SK-N-SH (cell line): ENCODE data around the gene FTL. TPM values are rescaled to one million over a fixed set of nuclear protein-coding genes. Genes with fewer than 3 reads are reported as not detected.

Experiments
- CTCF ChIA-PET: fragments of 300-600, 350-600 bp; formaldehyde crosslinking; extraction: SDS; loops from one replicate; lab custom pipeline; 2021; lab: Yijun Ruan, JAX
- POLR2A ChIA-PET: fragments of 350-600 bp; sonication (Branson Sonifier 250); formaldehyde crosslinking; extraction: SDS; loops from one replicate; lab custom pipeline; 2020; ENCODE audit warnings: antibody characterized with exemption, inconsistent platforms; lab: Yijun Ruan, JAX
- DNase-seq: peaks from one replicate; pipeline ENCODE4 v3.0.0; 2012
- H2AFZ ChIP-seq: fragments of 200-600 bp; sonication (generic); 2 replicates; pipeline ENCODE4 v1.8.1; 2016; ENCODE audit warnings: antibody characterized with exemption, mild to moderate bottlenecking, low read depth
- H3F3A ChIP-seq: fragments of 200-600 bp; sonication (generic); replicated peaks from 2 replicates; pipeline ENCODE3; 2016; ENCODE audit warnings: antibody characterized with exemption, mild to moderate bottlenecking; ENCODE audit not compliant: insufficient read depth
- H3K27ac ChIP-seq, 2 experiments: fragments of 200-500 bp in 1 of 2; fragments of 200-600 bp in 1 of 2; sonication (Bioruptor generic) in 1 of 2; sonication (generic), shearing (Covaris generic) in 1 of 2; 2 replicates each; pipeline versions ENCODE4 v1.5.1 to v1.6.1; 2014 to 2016; ENCODE audit warnings: low read depth in 2 of 2, inconsistent platforms in 1 of 2, low read length in 1 of 2, mild to moderate bottlenecking in 1 of 2, mixed read lengths in 1 of 2
- H3K27me3 ChIP-seq: fragments of 200-600 bp; sonication (generic), shearing (Covaris generic); 2 replicates; pipeline ENCODE4 v1.6.1; 2016; ENCODE audit warnings: mixed run types; ENCODE audit not compliant: insufficient read depth
- H3K36me3 ChIP-seq, 2 experiments: fragments of 200-500 bp in 1 of 2; fragments of 200-600 bp in 1 of 2; sonication (Bioruptor generic) in 1 of 2; sonication (generic) in 1 of 2; replicated peaks in 1 of 2; 2 replicates each; pipeline versions ENCODE3 to v1.5.1; 2014 to 2016; ENCODE audit warnings: low read length in 1 of 2, mild to moderate bottlenecking in 1 of 2; ENCODE audit not compliant: insufficient read depth in 2 of 2, control insufficient read depth in 1 of 2
- H3K4me1 ChIP-seq, 2 experiments: fragments of 200-500 bp in 1 of 2; fragments of 200-600 bp in 1 of 2; sonication (Bioruptor generic) in 1 of 2; sonication (generic), shearing (Covaris generic) in 1 of 2; 2 replicates each; pipeline versions ENCODE4 v1.5.1 to v1.6.1; 2014 to 2016; ENCODE audit warnings: low read depth in 1 of 2, low read length in 1 of 2, mixed run types in 1 of 2; ENCODE audit not compliant: insufficient read depth in 2 of 2, control insufficient read depth in 1 of 2
- H3K4me2 ChIP-seq: fragments of 200-600 bp; sonication (generic), shearing (Covaris generic); 2 replicates; pipeline ENCODE4 v1.6.1; 2017; ENCODE audit warnings: mixed run types
- H3K4me3 ChIP-seq, 2 experiments: fragments of 200-500 bp in 1 of 2; fragments of 200-600 bp in 1 of 2; sonication (Bioruptor generic) in 1 of 2; sonication (generic), shearing (Covaris generic) in 1 of 2; 2 replicates each; pipeline versions ENCODE4 v1.5.1 to v1.8.1; 2014 to 2016; ENCODE audit warnings: low read depth in 2 of 2, inconsistent platforms in 1 of 2, low read length in 1 of 2, mild to moderate bottlenecking in 1 of 2, mixed read lengths in 1 of 2, moderate library complexity in 1 of 2
- H3K79me2 ChIP-seq: fragments of 200-600 bp; sonication (generic); 2 replicates; pipeline ENCODE4 v1.8.1; 2017; ENCODE audit warnings: mild to moderate bottlenecking; ENCODE audit not compliant: insufficient read depth
- H3K9ac ChIP-seq: fragments of 200-600 bp; sonication (generic); 2 replicates; pipeline ENCODE4 v1.6.1; 2017; ENCODE audit warnings: mixed run types
- H3K9me2 ChIP-seq: fragments of 200-600 bp; sonication (generic); 2 replicates; pipeline ENCODE4 v1.6.1; 2017; ENCODE audit warnings: mixed run types
- H3K9me3 ChIP-seq: fragments of 200-600 bp; sonication (generic); 2 replicates; pipeline ENCODE4 v1.6.1; 2017; ENCODE audit warnings: mixed run types, mild to moderate bottlenecking, moderate library complexity
- H4K20me1 ChIP-seq: fragments of 200-600 bp; sonication (generic); 2 replicates; pipeline ENCODE4 v1.6.1; 2017; ENCODE audit warnings: mild to moderate bottlenecking, mixed run types; ENCODE audit not compliant: insufficient read depth
- CHD2 ChIP-seq: fragments of 150-350 bp; IDR thresholded peaks from 2 replicates; pipeline ENCODE4 v1.6.1; 2018; ENCODE audit warnings: low read length; ENCODE audit not compliant: partially characterized antibody
- ELF1 ChIP-seq: IDR thresholded peaks from 2 replicates; pipeline ENCODE4 v1.4.0; 2012
- EP300 ChIP-seq, 2 experiments: IDR thresholded peaks; 2 replicates each; pipeline versions ENCODE4 v1.4.0 to v1.6.1; 2012; ENCODE audit warnings: borderline replicate concordance in 1 of 2, low read depth in 1 of 2, low read length in 1 of 2
- EZH2phosphoT487 ChIP-seq: fragments of 200-600 bp; sonication (generic); IDR thresholded peaks from 2 replicates; pipeline ENCODE4 v1.6.1; 2017; ENCODE audit warnings: low read depth, mixed run types, mild to moderate bottlenecking, antibody characterized with exemption, moderate library complexity, borderline replicate concordance
- FOSL2 ChIP-seq: IDR thresholded peaks from 2 replicates; pipeline ENCODE4 v1.4.0; 2012; ENCODE audit warnings: low read depth, mild to moderate bottlenecking, moderate library complexity, borderline replicate concordance
- FOXJ3 ChIP-seq: sonication (generic); formaldehyde crosslinking; IDR thresholded peaks from 2 replicates; pipeline ENCODE4 v1.5.1; 2020; ENCODE audit warnings: mild to moderate bottlenecking, missing genetic modification reagents
- GATA2 ChIP-seq: sonication (generic); formaldehyde crosslinking; IDR thresholded peaks from 2 replicates; pipeline ENCODE4 v1.5.0; 2020; ENCODE audit warnings: mild to moderate bottlenecking, missing genetic modification reagents
- MEF2A ChIP-seq: IDR thresholded peaks from 2 replicates; pipeline ENCODE4 v1.4.0; 2012; ENCODE audit warnings: low read depth, borderline replicate concordance
- MXI1 ChIP-seq: IDR thresholded peaks from 2 replicates; pipeline ENCODE4 v1.6.1; 2012; ENCODE audit warnings: mild to moderate bottlenecking, low read depth, low read length, improper control_type of control experiment
- POLR2AphosphoS5 ChIP-seq: IDR thresholded peaks from 2 replicates; pipeline ENCODE4 v1.6.1; 2012; ENCODE audit warnings: low read depth, low read length
- RAD21 ChIP-seq: IDR thresholded peaks from 2 replicates; pipeline ENCODE4 v1.6.1; 2012; ENCODE audit warnings: mild to moderate bottlenecking, low read length
- RCOR1 ChIP-seq: fragments of 150-350 bp; IDR thresholded peaks from 2 replicates; pipeline ENCODE4 v1.6.1; 2017; ENCODE audit warnings: antibody characterized with exemption, low read length
- SMC3 ChIP-seq: IDR thresholded peaks from 2 replicates; pipeline ENCODE4 v1.6.1; 2012; ENCODE audit warnings: low read depth, low read length, improper control_type of control experiment
- TCF12 ChIP-seq: IDR thresholded peaks from 2 replicates; pipeline ENCODE4 v1.4.0; 2012
- YY1 ChIP-seq: IDR thresholded peaks from 2 replicates; pipeline ENCODE4 v1.4.0; 2012; ENCODE audit warnings: low read depth, mild to moderate bottlenecking
- WGBS: methylation state at CpG from one replicate; pipeline ENCODE4 v1.1.6; 2017; ENCODE audit warnings: low lambda C conversion rate; 5-methylcytosine and 5-hydroxymethylcytosine counted together
- polyA plus RNA-seq, 3 experiments: library from polyadenylated mRNA; depleted of rRNA; stranded (reverse); fragments of >200 nt; gene quantifications; 2 replicates each; pipeline ENCODE4 v1.2.3, GENCODE V29; 2012
- TF ChIP-seq, protein P1 (sequence below): IDR thresholded peaks from 2 replicates; pipeline ENCODE4 v1.4.0; 2012; ENCODE audit warnings: low read depth, borderline replicate concordance
- TF ChIP-seq, protein P2 (sequence below): fragments of 150-350 bp; IDR thresholded peaks from 2 replicates; pipeline ENCODE4 v1.6.1; 2016; ENCODE audit warnings: mild to moderate bottlenecking, low read depth, low read length
- TF ChIP-seq, protein P3 (sequence below): fragments of 150-350 bp; IDR thresholded peaks from 2 replicates; pipeline ENCODE4 v1.6.1; 2017; ENCODE audit warnings: antibody characterized with exemption, low read length, low read depth, borderline replicate concordance
- TF ChIP-seq, protein P4 (sequence below): IDR thresholded peaks from 2 replicates; pipeline ENCODE4 v1.4.0; 2012; ENCODE audit warnings: low read depth, borderline replicate concordance

FTL gene
- polyA plus RNA-seq, 1 of the 3 experiments (the other 2 are of a cell fraction), result 875 TPM

DNA sequence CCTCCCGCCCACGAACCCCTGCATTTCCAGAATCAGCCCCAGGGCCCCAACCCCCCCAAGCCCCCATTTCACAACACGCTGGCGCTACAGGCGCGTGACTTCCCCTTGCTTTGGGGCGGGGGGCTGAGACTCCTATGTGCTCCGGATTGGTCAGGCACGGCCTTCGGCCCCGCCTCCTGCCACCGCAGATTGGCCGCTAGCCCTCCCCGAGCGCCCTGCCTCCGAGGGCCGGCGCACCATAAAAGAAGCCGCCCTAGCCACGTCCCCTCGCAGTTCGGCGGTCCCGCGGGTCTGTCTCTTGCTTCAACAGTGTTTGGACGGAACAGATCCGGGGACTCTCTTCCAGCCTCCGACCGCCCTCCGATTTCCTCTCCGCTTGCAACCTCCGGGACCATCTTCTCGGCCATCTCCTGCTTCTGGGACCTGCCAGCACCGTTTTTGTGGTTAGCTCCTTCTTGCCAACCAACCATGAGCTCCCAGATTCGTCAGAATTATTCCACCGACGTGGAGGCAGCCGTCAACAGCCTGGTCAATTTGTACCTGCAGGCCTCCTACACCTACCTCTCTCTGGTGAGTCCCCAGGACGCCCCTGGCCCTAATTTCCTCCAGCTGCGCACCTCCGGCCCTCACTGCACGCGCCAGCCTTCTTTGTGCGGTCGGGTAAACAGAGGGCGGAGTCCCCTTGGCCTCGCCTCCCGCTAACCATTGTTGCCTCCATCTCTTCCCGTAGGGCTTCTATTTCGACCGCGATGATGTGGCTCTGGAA, at the start of gene FTL (continued):
- TF ChIP-seq, protein P1, sequence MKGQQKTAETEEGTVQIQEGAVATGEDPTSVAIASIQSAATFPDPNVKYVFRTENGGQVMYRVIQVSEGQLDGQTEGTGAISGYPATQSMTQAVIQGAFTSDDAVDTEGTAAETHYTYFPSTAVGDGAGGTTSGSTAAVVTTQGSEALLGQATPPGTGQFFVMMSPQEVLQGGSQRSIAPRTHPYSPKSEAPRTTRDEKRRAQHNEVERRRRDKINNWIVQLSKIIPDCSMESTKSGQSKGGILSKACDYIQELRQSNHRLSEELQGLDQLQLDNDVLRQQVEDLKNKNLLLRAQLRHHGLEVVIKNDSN, result peak; percentile 52; the same call in 1 of the 2 replicates

DNA sequence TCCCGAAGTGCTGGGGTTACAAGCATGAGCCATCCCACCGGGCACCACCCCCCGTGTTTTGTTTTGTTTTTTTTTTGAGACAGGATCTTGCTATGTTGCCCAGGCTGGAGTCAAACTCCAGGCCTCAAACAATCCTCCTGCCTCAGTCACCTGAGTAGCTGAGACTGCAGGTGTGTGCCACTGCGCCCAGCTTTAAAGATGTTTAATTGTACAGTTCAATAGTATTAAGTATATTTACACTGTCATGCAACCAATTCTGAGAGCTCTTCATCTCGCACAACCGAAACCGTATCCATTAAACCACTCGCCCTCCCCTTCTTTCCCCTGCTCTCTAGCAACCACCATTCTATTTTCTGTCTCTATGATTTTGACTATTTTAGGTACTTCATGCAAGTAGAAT, 49.4 kb upstream of the FTL start:
- Histone ChIP-seq H3K4me3 (no peak overlapping the region), H3K36me3 (peaks cover 25 to 44% of the 10 kb centered on the region in 2 experiments), H3K9ac (no peak overlapping the region)
- CTCF ChIA-PET, result no interaction called here
- no peak for TF ChIP-seq GATA2 (CRISPR knock-in tag)
- TF ChIP-seq FOSL2, result no peak
- no peak for TF ChIP-seq TCF12
- TF ChIP-seq, protein P1, result no peak
- TF ChIP-seq, all 33 proteins: peak for 0
- POLR2A ChIA-PET, result interaction anchor here (1.2 kb wide), 1 partner anchor 9 kb away, joined by 3 read pairs; no protein-coding TSS in a partner anchor
- no peak overlapping the region for H3K27ac ChIP-seq
- H3K9me3 ChIP-seq, result no peaks in the 10 kb centered on the region
- H4K20me1 ChIP-seq, result no peaks in the 10 kb centered on the region
- whole genome bisulfite sequencing, result 85% methylated on average over 8 of the region's 8 CpGs
- H2AFZ ChIP-seq, result no peak overlapping the region
- H3K4me1 ChIP-seq, result no peaks in the 10 kb centered on the region
- no peaks in the 10 kb centered on the region for H3K27me3 ChIP-seq
- H3F3A ChIP-seq, result no peaks in the 10 kb centered on the region
- no peak overlapping the region for H3K4me2 ChIP-seq
- H3K79me2 ChIP-seq, result no peaks in the 10 kb centered on the region
- no peaks in the 10 kb centered on the region for H3K9me2 ChIP-seq
- no peak for DNase-seq

DNA sequence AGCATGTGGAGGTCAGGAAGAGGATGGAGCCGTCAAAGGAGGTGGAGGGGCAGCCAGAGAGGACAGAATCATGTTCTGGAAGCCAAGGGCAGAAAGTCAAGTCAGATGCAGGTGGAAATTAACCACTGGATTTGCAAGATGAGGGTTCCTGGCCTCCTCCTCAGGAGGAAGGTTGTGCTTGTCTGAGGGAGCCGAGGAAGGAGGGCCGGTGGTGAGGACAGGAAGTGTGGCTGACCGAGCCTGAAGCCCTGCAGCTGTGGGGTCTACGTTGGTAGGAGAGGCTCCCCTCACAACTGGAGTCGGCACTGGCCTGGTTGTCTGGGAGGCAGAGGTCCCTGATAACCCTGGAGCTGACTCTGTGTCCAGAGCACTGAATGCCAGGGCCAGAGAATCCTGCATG, 47.0 kb upstream of the FTL start:
- no peaks in the 10 kb centered on the region for H3K9me3 ChIP-seq
- H4K20me1 ChIP-seq, result no peaks in the 10 kb centered on the region
- H3F3A ChIP-seq, result no peaks in the 10 kb centered on the region
- no peak for DNase-seq
- H3K4me1 ChIP-seq, result no peaks in the 10 kb centered on the region
- H3K9ac ChIP-seq, result no peak overlapping the region
- H3K36me3 ChIP-seq, result peaks cover 17 to 27% of the 10 kb centered on the region in 2 experiments
- no peak overlapping the region for H3K4me2 ChIP-seq
- 96% methylated on average over 6 of the region's 6 CpGs for WGBS
- ChIA-PET POLR2A (no interaction called here), CTCF (no interaction called here)
- H3K27me3 ChIP-seq, result no peaks in the 10 kb centered on the region
- no peak overlapping the region for H3K4me3 ChIP-seq
- H2AFZ ChIP-seq, result no peak overlapping the region
- no peak overlapping the region for H3K27ac ChIP-seq
- H3K9me2 ChIP-seq, result no peaks in the 10 kb centered on the region
- H3K79me2 ChIP-seq, result no peaks in the 10 kb centered on the region
- TF ChIP-seq EP300 (IDR thresholded peaks at IDR 0.05; ENCODE audit: borderline replicate concordance in 1 of 2, low read depth in 1 of 2, low read length in 1 of 2), result no peak
- no peak for TF ChIP-seq SMC3
- TF ChIP-seq, protein P2, sequence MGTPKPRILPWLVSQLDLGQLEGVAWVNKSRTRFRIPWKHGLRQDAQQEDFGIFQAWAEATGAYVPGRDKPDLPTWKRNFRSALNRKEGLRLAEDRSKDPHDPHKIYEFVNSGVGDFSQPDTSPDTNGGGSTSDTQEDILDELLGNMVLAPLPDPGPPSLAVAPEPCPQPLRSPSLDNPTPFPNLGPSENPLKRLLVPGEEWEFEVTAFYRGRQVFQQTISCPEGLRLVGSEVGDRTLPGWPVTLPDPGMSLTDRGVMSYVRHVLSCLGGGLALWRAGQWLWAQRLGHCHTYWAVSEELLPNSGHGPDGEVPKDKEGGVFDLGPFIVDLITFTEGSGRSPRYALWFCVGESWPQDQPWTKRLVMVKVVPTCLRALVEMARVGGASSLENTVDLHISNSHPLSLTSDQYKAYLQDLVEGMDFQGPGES, result no peak
- TF ChIP-seq, protein P3, sequence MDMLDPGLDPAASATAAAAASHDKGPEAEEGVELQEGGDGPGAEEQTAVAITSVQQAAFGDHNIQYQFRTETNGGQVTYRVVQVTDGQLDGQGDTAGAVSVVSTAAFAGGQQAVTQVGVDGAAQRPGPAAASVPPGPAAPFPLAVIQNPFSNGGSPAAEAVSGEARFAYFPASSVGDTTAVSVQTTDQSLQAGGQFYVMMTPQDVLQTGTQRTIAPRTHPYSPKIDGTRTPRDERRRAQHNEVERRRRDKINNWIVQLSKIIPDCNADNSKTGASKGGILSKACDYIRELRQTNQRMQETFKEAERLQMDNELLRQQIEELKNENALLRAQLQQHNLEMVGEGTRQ, result no peak
- no peak for TF ChIP-seq POLR2AphosphoS5
- TF ChIP-seq MEF2A, result no peak
- no peak for TF ChIP-seq CHD2
- no peak for TF ChIP-seq YY1
- no peak for TF ChIP-seq FOSL2
- TF ChIP-seq ELF1, result no peak
- no peak for TF ChIP-seq EZH2phosphoT487
- no peak for TF ChIP-seq FOXJ3 (CRISPR knock-in tag)
- TF ChIP-seq RAD21, result no peak
- TF ChIP-seq TCF12, result no peak
- TF ChIP-seq, protein P4, sequence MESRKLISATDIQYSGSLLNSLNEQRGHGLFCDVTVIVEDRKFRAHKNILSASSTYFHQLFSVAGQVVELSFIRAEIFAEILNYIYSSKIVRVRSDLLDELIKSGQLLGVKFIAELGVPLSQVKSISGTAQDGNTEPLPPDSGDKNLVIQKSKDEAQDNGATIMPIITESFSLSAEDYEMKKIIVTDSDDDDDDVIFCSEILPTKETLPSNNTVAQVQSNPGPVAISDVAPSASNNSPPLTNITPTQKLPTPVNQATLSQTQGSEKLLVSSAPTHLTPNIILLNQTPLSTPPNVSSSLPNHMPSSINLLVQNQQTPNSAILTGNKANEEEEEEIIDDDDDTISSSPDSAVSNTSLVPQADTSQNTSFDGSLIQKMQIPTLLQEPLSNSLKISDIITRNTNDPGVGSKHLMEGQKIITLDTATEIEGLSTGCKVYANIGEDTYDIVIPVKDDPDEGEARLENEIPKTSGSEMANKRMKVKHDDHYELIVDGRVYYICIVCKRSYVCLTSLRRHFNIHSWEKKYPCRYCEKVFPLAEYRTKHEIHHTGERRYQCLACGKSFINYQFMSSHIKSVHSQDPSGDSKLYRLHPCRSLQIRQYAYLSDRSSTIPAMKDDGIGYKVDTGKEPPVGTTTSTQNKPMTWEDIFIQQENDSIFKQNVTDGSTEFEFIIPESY, result no peak
- TF ChIP-seq RCOR1, result no peak
- TF ChIP-seq GATA2 (CRISPR knock-in tag), result no peak
- TF ChIP-seq MXI1, result no peak
